ENCODE results near the gene TRMT2A.

Gene TRMT2A

GRCh38 chr22:20089977-20090729 lies 26.9 kb downstream of the TRMT2A start:
- no peak for DNase-seq (ENCODE audit: insufficient read length, low spot score)
- no peak for FAIRE-seq

GRCh38 chr22:20089226-20089976 lies 27.6 kb downstream of the TRMT2A start:
- FAIRE-seq: no peak
- no peak for DNase-seq (ENCODE audit: insufficient read length, low spot score)
- TF ChIP-seq SPI1 (IDR thresholded peaks at IDR 0.05; ENCODE audit: low read depth, low read length): no peak
- no peak for TF ChIP-seq POLR2A (IDR thresholded peaks at IDR 0.05; ENCODE audit: low read depth, low read length)
- no peak for TF ChIP-seq TAF1 (IDR thresholded peaks at IDR 0.05; ENCODE audit: low read depth, low read length)
- no peak for TF ChIP-seq POU2F2 (IDR thresholded peaks at IDR 0.05; ENCODE audit: low read depth, low read length)

More at GRCh38 chr22:20089977-20090729, 26.9 kb downstream of the TRMT2A start:
- TF ChIP-seq POLR2A (IDR thresholded peaks at IDR 0.05; ENCODE audit: low read depth, low read length) (no peak), PAX5 (IDR thresholded peaks at IDR 0.05; ENCODE audit: insufficient read depth, low read length, severe bottlenecking) (no peak), POU2F2 (IDR thresholded peaks at IDR 0.05; ENCODE audit: low read depth, low read length) (no peak), SPI1 (IDR thresholded peaks at IDR 0.05; ENCODE audit: low read depth, low read length) (no peak)

- TF ChIP-seq TAF1 (IDR thresholded peaks at IDR 0.05; ENCODE audit: low read depth, low read length): no peak
- TF ChIP-seq SPI1 (IDR thresholded peaks at IDR 0.05; ENCODE audit: low read depth, low read length): no peak
- no peak for TF ChIP-seq POU2F2 (IDR thresholded peaks at IDR 0.05; ENCODE audit: low read depth, low read length)
- no peak for TF ChIP-seq POLR2AphosphoS5 (IDR thresholded peaks at IDR 0.05; ENCODE audit: low read depth, low read length)
- TF ChIP-seq PAX5 (IDR thresholded peaks at IDR 0.05; ENCODE audit: insufficient read depth, low read length, severe bottlenecking): no peak
- TF ChIP-seq POLR2A (IDR thresholded peaks at IDR 0.05; ENCODE audit: low read depth, low read length): no peak
- no peak for FAIRE-seq
- no peak for DNase-seq (ENCODE audit: insufficient read length, low spot score)
These were observed 28.8 kb downstream of the TRMT2A start for GRCh38 chr22:20088263-20088648.

GRCh38 chr22:20087319-20088262 lies 29.4 kb downstream of the TRMT2A start:
- FAIRE-seq: no peak
- no peak for DNase-seq (ENCODE audit: insufficient read length, low spot score)
- TF ChIP-seq TAF1 (IDR thresholded peaks at IDR 0.05; ENCODE audit: low read depth, low read length): no peak
- TF ChIP-seq POLR2A (IDR thresholded peaks at IDR 0.05; ENCODE audit: low read depth, low read length): no peak
- TF ChIP-seq SPI1 (IDR thresholded peaks at IDR 0.05; ENCODE audit: low read depth, low read length): no peak
- no peak for TF ChIP-seq POLR2AphosphoS5 (IDR thresholded peaks at IDR 0.05; ENCODE audit: low read depth, low read length)
- TF ChIP-seq POU2F2 (IDR thresholded peaks at IDR 0.05; ENCODE audit: low read depth, low read length): no peak
- no peak for TF ChIP-seq PAX5 (IDR thresholded peaks at IDR 0.05; ENCODE audit: insufficient read depth, low read length, severe bottlenecking)

- FAIRE-seq (no peak), DNase-seq (ENCODE audit: insufficient read length, low spot score) (no peak)
- TF ChIP-seq POLR2AphosphoS5 (IDR thresholded peaks at IDR 0.05; ENCODE audit: low read depth, low read length): no peak
- TF ChIP-seq PAX5 (IDR thresholded peaks at IDR 0.05; ENCODE audit: insufficient read depth, low read length, severe bottlenecking): no peak
- TF ChIP-seq SPI1 (IDR thresholded peaks at IDR 0.05; ENCODE audit: low read depth, low read length): no peak
- no peak for TF ChIP-seq TAF1 (IDR thresholded peaks at IDR 0.05; ENCODE audit: low read depth, low read length)
- no peak for TF ChIP-seq POU2F2 (IDR thresholded peaks at IDR 0.05; ENCODE audit: low read depth, low read length)
- no peak for TF ChIP-seq POLR2A (IDR thresholded peaks at IDR 0.05; ENCODE audit: low read depth, low read length)
These were observed 30.3 kb downstream of the TRMT2A start for GRCh38 chr22:20086763-20087162.

- no peak for TF ChIP-seq POLR2AphosphoS5 (IDR thresholded peaks at IDR 0.05; ENCODE audit: low read depth, low read length)
- no peak for TF ChIP-seq TAF1 (IDR thresholded peaks at IDR 0.05; ENCODE audit: low read depth, low read length)
- no peak for TF ChIP-seq PAX5 (IDR thresholded peaks at IDR 0.05; ENCODE audit: insufficient read depth, low read length, severe bottlenecking)
- no peak for TF ChIP-seq SPI1 (IDR thresholded peaks at IDR 0.05; ENCODE audit: low read depth, low read length)
- no peak for TF ChIP-seq POU2F2 (IDR thresholded peaks at IDR 0.05; ENCODE audit: low read depth, low read length)
- TF ChIP-seq POLR2A (IDR thresholded peaks at IDR 0.05; ENCODE audit: low read depth, low read length): no peak
These were observed 30.9 kb downstream of the TRMT2A start for GRCh38 chr22:20086101-20086599.

GRCh38 chr22:20085651-20086050 lies 31.4 kb downstream of the TRMT2A start:
- DNase-seq (ENCODE audit: insufficient read length, low spot score): no peak
- TF ChIP-seq PAX5 (IDR thresholded peaks at IDR 0.05; ENCODE audit: insufficient read depth, low read length, severe bottlenecking) (no peak), SPI1 (IDR thresholded peaks at IDR 0.05; ENCODE audit: low read depth, low read length) (no peak), POLR2A (IDR thresholded peaks at IDR 0.05; ENCODE audit: low read depth, low read length) (no peak), POU2F2 (IDR thresholded peaks at IDR 0.05; ENCODE audit: low read depth, low read length) (no peak), TAF1 (IDR thresholded peaks at IDR 0.05; ENCODE audit: low read depth, low read length) (no peak), POLR2AphosphoS5 (IDR thresholded peaks at IDR 0.05; ENCODE audit: low read depth, low read length) (no peak)

More at GRCh38 chr22:20086101-20086599, 30.9 kb downstream of the TRMT2A start:
- DNase-seq (ENCODE audit: insufficient read length, low spot score) (no peak), FAIRE-seq (no peak)

GRCh38 chr22:20084547-20085413 lies 32.2 kb downstream of the TRMT2A start:
- FAIRE-seq (peak; percentile 48), DNase-seq (ENCODE audit: insufficient read length, low spot score) (no peak)
- TF ChIP-seq PAX5 (IDR thresholded peaks at IDR 0.05; ENCODE audit: insufficient read depth, low read length, severe bottlenecking): no peak

More at GRCh38 chr22:20085651-20086050, 31.4 kb downstream of the TRMT2A start:
- FAIRE-seq: no peak

Data from GM12891 (cell line).